Vagina (tissue), 2 donors: ENCODE measurements around the gene ERAS.

Source experiments
- POLR2A ChIP-seq, 2 donors: fragments of 450-650 bp; IDR thresholded peaks; one replicate each; pipeline ENCODE4 v1.6.1; 2017; ENCODE audit warnings: antibody characterized with exemption in 2 of 2, mild to moderate bottlenecking in 2 of 2, moderate library complexity in 2 of 2
- TF ChIP-seq, protein P1 (sequence below), 3 experiments: fragments of 450-650 bp in 2 of 3; fragments of 200-600 bp in 1 of 3; sonication (generic) in 1 of 3; IDR thresholded peaks; one replicate each; pipeline ENCODE4 v1.5.1; 2017 to 2019; ENCODE audit warnings: antibody characterized with exemption in 3 of 3, mild to moderate bottlenecking in 2 of 3, moderate library complexity in 2 of 3

DNA sequence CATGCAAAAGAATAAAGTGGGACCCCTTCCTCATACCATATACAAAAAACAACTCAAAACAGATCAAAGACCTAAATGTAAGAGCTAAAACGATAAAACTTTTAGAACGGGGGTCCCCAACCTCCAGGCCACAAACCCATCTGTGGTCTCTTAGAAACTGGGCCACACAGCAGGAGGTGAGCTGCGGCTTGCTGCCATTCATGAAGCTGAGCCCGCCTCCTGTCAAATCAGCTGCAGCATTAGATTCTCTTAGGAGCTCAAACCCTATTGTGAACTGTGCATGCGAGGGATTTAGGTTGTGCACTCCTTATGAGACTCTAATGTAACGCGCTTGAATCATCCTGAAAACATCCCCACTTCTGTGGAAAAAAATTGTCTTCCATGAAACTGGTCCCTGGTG is 46.9 kb upstream of the ERAS start:
- TF ChIP-seq, protein P1, sequence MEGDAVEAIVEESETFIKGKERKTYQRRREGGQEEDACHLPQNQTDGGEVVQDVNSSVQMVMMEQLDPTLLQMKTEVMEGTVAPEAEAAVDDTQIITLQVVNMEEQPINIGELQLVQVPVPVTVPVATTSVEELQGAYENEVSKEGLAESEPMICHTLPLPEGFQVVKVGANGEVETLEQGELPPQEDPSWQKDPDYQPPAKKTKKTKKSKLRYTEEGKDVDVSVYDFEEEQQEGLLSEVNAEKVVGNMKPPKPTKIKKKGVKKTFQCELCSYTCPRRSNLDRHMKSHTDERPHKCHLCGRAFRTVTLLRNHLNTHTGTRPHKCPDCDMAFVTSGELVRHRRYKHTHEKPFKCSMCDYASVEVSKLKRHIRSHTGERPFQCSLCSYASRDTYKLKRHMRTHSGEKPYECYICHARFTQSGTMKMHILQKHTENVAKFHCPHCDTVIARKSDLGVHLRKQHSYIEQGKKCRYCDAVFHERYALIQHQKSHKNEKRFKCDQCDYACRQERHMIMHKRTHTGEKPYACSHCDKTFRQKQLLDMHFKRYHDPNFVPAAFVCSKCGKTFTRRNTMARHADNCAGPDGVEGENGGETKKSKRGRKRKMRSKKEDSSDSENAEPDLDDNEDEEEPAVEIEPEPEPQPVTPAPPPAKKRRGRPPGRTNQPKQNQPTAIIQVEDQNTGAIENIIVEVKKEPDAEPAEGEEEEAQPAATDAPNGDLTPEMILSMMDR (IDR thresholded peaks at IDR 0.05) = no peak
- TF ChIP-seq POLR2A (IDR thresholded peaks at IDR 0.05) = no peak
